Activated CD4-positive, alpha-beta memory T cell treated with anti-CD3 and anti-CD28 coated beads, Interleukin-2, amount 10 ng/mL, durations not matched to agents 7 days and 5 days (primary cell): ENCODE data around the gene C1GALT1. TPM values are rescaled to one million over a fixed set of nuclear protein-coding genes. Genes with fewer than 3 reads are reported as not detected.

Experiments used
- CTCF ChIA-PET: fragments of 350-600 bp; sonication (Branson Sonifier 250); formaldehyde crosslinking; loops from one replicate; lab custom pipeline; 2021; ENCODE audit warnings: antibody characterized with exemption, inconsistent platforms; lab: Charles Lee
- POLR2A ChIA-PET: fragments of 350-600 bp; sonication (Branson Sonifier 250); formaldehyde crosslinking; loops from one replicate; lab custom pipeline; 2021; ENCODE audit warnings: antibody characterized with exemption; lab: Charles Lee
- DNase-seq: peaks from one replicate; pipeline ENCODE4 v3.0.0-alpha.2; 2020
- H3K27ac Mint-ChIP-seq: one replicate; pipeline ENCODE4 v1.8.0; 2021; ENCODE audit warnings: mild to moderate bottlenecking, mixed read lengths
- H3K27me3 Mint-ChIP-seq: one replicate; pipeline ENCODE4 v1.8.0; 2021; ENCODE audit warnings: mixed read lengths
- H3K36me3 Mint-ChIP-seq: one replicate; pipeline ENCODE4 v1.8.0; 2021; ENCODE audit warnings: low read depth, mixed read lengths
- H3K4me1 Mint-ChIP-seq: one replicate; pipeline ENCODE4 v1.8.0; 2021; ENCODE audit warnings: mixed read lengths
- H3K4me3 Mint-ChIP-seq: one replicate; pipeline ENCODE4 v1.8.0; 2021; ENCODE audit warnings: mild to moderate bottlenecking, mixed read lengths
- H3K9me3 Mint-ChIP-seq: one replicate; pipeline ENCODE4 v1.8.0; 2021; ENCODE audit warnings: mixed read lengths
- total RNA-seq, 2 experiments: library from RNA; stranded (reverse); gene quantifications; one replicate each; pipeline ENCODE4 v1.2.3, GENCODE V29; 2021

The C1GALT1 gene
- total RNA-seq, 2 experiments from 2014 or later, result 63.4 to 64.1 TPM

GRCh38 chr7:7209412-7210050, 27.2 kb downstream of the C1GALT1 start:
- H3K27ac Mint-ChIP-seq, result no peak overlapping the region
- H3K36me3 Mint-ChIP-seq, result peaks cover 62% of the 10 kb centered on the region
- DNase-seq, result no peak
- CTCF ChIA-PET, result no interaction called here
- POLR2A ChIA-PET, result interaction anchor here (1.7 kb wide), 1 partner anchor 26 kb away, joined by 4 read pairs; no protein-coding TSS in a partner anchor
- no peaks in the 10 kb centered on the region for H3K27me3 Mint-ChIP-seq
- peaks cover 22% of the 10 kb centered on the region for H3K4me1 Mint-ChIP-seq
- no peak overlapping the region for H3K4me3 Mint-ChIP-seq
- H3K9me3 Mint-ChIP-seq, result peaks cover 7% of the 10 kb centered on the region

GRCh38 chr7:7210475-7211237, 28.3 kb downstream of the C1GALT1 start:
- Mint-ChIP-seq H3K9me3 (peaks cover 5% of the 10 kb centered on the region), H3K4me3 (no peak overlapping the region), H3K4me1 (peaks cover 12% of the 10 kb centered on the region), H3K27me3 (no peaks in the 10 kb centered on the region), H3K36me3 (peaks cover 66% of the 10 kb centered on the region), H3K27ac (no peak overlapping the region)
- no peak for DNase-seq
- ChIA-PET CTCF (no interaction called here), POLR2A (interaction anchor here (1.7 kb wide), 1 partner anchor 27 kb away, joined by 4 read pairs; no protein-coding TSS in a partner anchor)

- Mint-ChIP-seq H3K36me3 (peaks cover 70% of the 10 kb centered on the region), H3K4me3 (no peak overlapping the region), H3K9me3 (no peaks in the 10 kb centered on the region), H3K27me3 (no peaks in the 10 kb centered on the region), H3K4me1 (peaks cover 2% of the 10 kb centered on the region), H3K27ac (no peak overlapping the region)
- POLR2A ChIA-PET, result no interaction called here
- DNase-seq, result no peak
- CTCF ChIA-PET, result no interaction called here
Measured at GRCh38 chr7:7212612-7213011, 30.3 kb downstream of the C1GALT1 start.

- ChIA-PET POLR2A (no interaction called here), CTCF (no interaction called here)
- no peaks in the 10 kb centered on the region for H3K27me3 Mint-ChIP-seq
Measured at GRCh38 chr7:7214398-7215347, 32.3 kb downstream of the C1GALT1 start.

GRCh38 chr7:7216279-7216678, 33.9 kb downstream of the C1GALT1 start:
- Mint-ChIP-seq H3K36me3 (peaks cover 62% of the 10 kb centered on the region), H3K27ac (no peak overlapping the region)
- CTCF ChIA-PET, result no interaction called here

More at GRCh38 chr7:7214398-7215347, 32.3 kb downstream of the C1GALT1 start:
- no peak for DNase-seq
- Mint-ChIP-seq H3K9me3 (no peaks in the 10 kb centered on the region), H3K4me3 (no peak overlapping the region), H3K4me1 (peaks cover 1% of the 10 kb centered on the region), H3K36me3 (peaks cover 72% of the 10 kb centered on the region), H3K27ac (no peak overlapping the region)

GRCh38 chr7:7219216-7219615, 36.9 kb downstream of the C1GALT1 start:
- Mint-ChIP-seq H3K4me1 (peaks cover 16% of the 10 kb centered on the region), H3K4me3 (no peak overlapping the region), H3K27me3 (no peaks in the 10 kb centered on the region), H3K9me3 (no peaks in the 10 kb centered on the region), H3K27ac (no peak overlapping the region), H3K36me3 (peaks cover 55% of the 10 kb centered on the region)
- DNase-seq, result no peak
- ChIA-PET POLR2A (no interaction called here), CTCF (no interaction called here)

More at GRCh38 chr7:7216279-7216678, 33.9 kb downstream of the C1GALT1 start:
- POLR2A ChIA-PET, result no interaction called here
- Mint-ChIP-seq H3K4me1 (peaks cover 7% of the 10 kb centered on the region), H3K4me3 (no peak overlapping the region), H3K9me3 (no peaks in the 10 kb centered on the region), H3K27me3 (no peaks in the 10 kb centered on the region)
- no peak for DNase-seq

- peaks cover 16% of the 10 kb centered on the region for H3K4me1 Mint-ChIP-seq
- DNase-seq, result no peak
- no peak overlapping the region for H3K4me3 Mint-ChIP-seq
- H3K36me3 Mint-ChIP-seq, result peaks cover 52% of the 10 kb centered on the region
- POLR2A ChIA-PET, result interaction anchor here (0.6 to 1.6 kb wide), 3 partner anchors 38 to 426 kb away, joined by 3 to 5 read pairs (median 3); no protein-coding TSS in a partner anchor
- H3K27ac Mint-ChIP-seq, result no peak overlapping the region
- H3K27me3 Mint-ChIP-seq, result no peaks in the 10 kb centered on the region
- no peaks in the 10 kb centered on the region for H3K9me3 Mint-ChIP-seq
- CTCF ChIA-PET, result no interaction called here
Measured at GRCh38 chr7:7220821-7221220, 38.5 kb downstream of the C1GALT1 start.

GRCh38 chr7:7221599-7222038, 39.3 kb downstream of the C1GALT1 start:
- Mint-ChIP-seq H3K27ac (no peak overlapping the region), H3K4me3 (no peak overlapping the region), H3K36me3 (peaks cover 49% of the 10 kb centered on the region), H3K9me3 (no peaks in the 10 kb centered on the region), H3K27me3 (no peaks in the 10 kb centered on the region), H3K4me1 (peaks cover 16% of the 10 kb centered on the region)
- ChIA-PET CTCF (no interaction called here), POLR2A (interaction anchor here (1.6 kb wide), 1 partner anchor 45 kb away, joined by 3 read pairs; no protein-coding TSS in a partner anchor)
- DNase-seq, result no peak

GRCh38 chr7:7223250-7223649, 40.9 kb downstream of the C1GALT1 start:
- Mint-ChIP-seq H3K4me1 (peaks cover 16% of the 10 kb centered on the region), H3K4me3 (no peak overlapping the region), H3K9me3 (no peaks in the 10 kb centered on the region), H3K27me3 (no peaks in the 10 kb centered on the region), H3K36me3 (peaks cover 42% of the 10 kb centered on the region), H3K27ac (no peak overlapping the region)
- DNase-seq, result no peak
- ChIA-PET CTCF (no interaction called here), POLR2A (no interaction called here)

GRCh38 chr7:7226407-7226806, 44.1 kb downstream of the C1GALT1 start:
- Mint-ChIP-seq H3K27me3 (no peaks in the 10 kb centered on the region), H3K36me3 (peaks cover 46% of the 10 kb centered on the region), H3K4me1 (peaks cover 11% of the 10 kb centered on the region), H3K4me3 (no peak overlapping the region), H3K27ac (no peak overlapping the region), H3K9me3 (peaks cover 6% of the 10 kb centered on the region)
- no peak for DNase-seq
- ChIA-PET POLR2A (no interaction called here), CTCF (no interaction called here)

GRCh38 chr7:7228472-7228871, 46.1 kb downstream of the C1GALT1 start:
- CTCF ChIA-PET, result no interaction called here
- no peak for DNase-seq
- POLR2A ChIA-PET, result no interaction called here
- peaks cover 9% of the 10 kb centered on the region for H3K9me3 Mint-ChIP-seq
- H3K27me3 Mint-ChIP-seq, result no peaks in the 10 kb centered on the region
- H3K27ac Mint-ChIP-seq, result no peak overlapping the region
- peaks cover 12% of the 10 kb centered on the region for H3K4me1 Mint-ChIP-seq
- H3K4me3 Mint-ChIP-seq, result no peak overlapping the region
- peaks cover 51% of the 10 kb centered on the region for H3K36me3 Mint-ChIP-seq

- H3K9me3 Mint-ChIP-seq, result peaks cover 9% of the 10 kb centered on the region
- CTCF ChIA-PET, result no interaction called here
- peaks cover 10% of the 10 kb centered on the region for H3K4me1 Mint-ChIP-seq
- no peak overlapping the region for H3K4me3 Mint-ChIP-seq
- peaks cover 54% of the 10 kb centered on the region for H3K36me3 Mint-ChIP-seq
- DNase-seq, result no peak
- H3K27me3 Mint-ChIP-seq, result no peaks in the 10 kb centered on the region
- H3K27ac Mint-ChIP-seq, result no peak overlapping the region
- POLR2A ChIA-PET, result no interaction called here
Measured at GRCh38 chr7:7228967-7229366, 46.6 kb downstream of the C1GALT1 start.
